GM12878 (cell line): ENCODE data around the gene DMAC2. TPM values are rescaled to one million over a fixed set of nuclear protein-coding genes. Genes with fewer than 3 reads are reported as not detected.

Experiments
- ATAC-seq: fragments of 200-7000 bp; cut with Tn5 transposase; 3 replicates; pipeline ENCODE4 v1.9.1; 2020; ENCODE audit warnings: mild to moderate bottlenecking, moderate library complexity
- BruUV-seq: library from RNA; stranded (reverse); fragments of 400-500 nt; replicated peaks from 2 replicates; lab custom pipeline; 2021; lab: Mats Ljungman, UMichigan
- CTCF ChIA-PET: fragments of 300-600 bp; sonication (Branson Sonifier 250); formaldehyde crosslinking; extraction: SDS; loops from one replicate; lab custom pipeline; 2021; ENCODE audit warnings: inconsistent platforms; lab: Yijun Ruan, JAX
- POLR2A ChIA-PET: fragments of 350-600 bp; formaldehyde crosslinking; extraction: SDS; loops from one replicate; lab custom pipeline; 2021; ENCODE audit warnings: inconsistent platforms; lab: Charles Lee
- RAD21 ChIA-PET: fragments of 300-600 bp; sonication (Branson Sonifier 250); formaldehyde crosslinking; loops from one replicate; lab custom pipeline; 2023; ENCODE audit warnings: antibody characterized with exemption; ENCODE audit not compliant: unreplicated experiment; lab: Charles Lee
- SMC1A ChIA-PET: fragments of 300-600 bp; sonication (Branson Sonifier 250); formaldehyde crosslinking; loops from one replicate; lab custom pipeline; 2023; ENCODE audit not compliant: unreplicated experiment, uncharacterized antibody; lab: Charles Lee
- DNase-seq: peaks from one replicate; pipeline ENCODE4 v3.0.0-alpha.2; 2011; ENCODE audit warnings: low read depth, low spot score
- FAIRE-seq: peaks from 3 replicates; lab custom pipeline; 2011; peaks lifted over from hg19 to GRCh38; lab: Jason Lieb, UNC
- H2AFZ ChIP-seq: 2 replicates; pipeline ENCODE4 v1.6.0; 2011; ENCODE audit warnings: low read depth, low read length, control low read depth; ENCODE audit not compliant: control insufficient read depth
- H3K27ac ChIP-seq: 2 replicates; pipeline ENCODE4 v1.5.1; 2011; ENCODE audit warnings: control low read depth; ENCODE audit not compliant: control insufficient read depth, insufficient read depth
- H3K27me3 ChIP-seq, 2 experiments: replicated peaks in 1 of 2; 2 replicates each; pipeline versions ENCODE4 v1.6.0 to v1.6.1; 2011; ENCODE audit warnings: low read length in 1 of 2; ENCODE audit not compliant: control insufficient read depth in 2 of 2, insufficient read depth in 2 of 2
- H3K36me3 ChIP-seq, 2 experiments: 2 replicates each; pipeline ENCODE4 v1.5.1; 2011; ENCODE audit warnings: low read length in 1 of 2; ENCODE audit not compliant: control insufficient read depth in 2 of 2, insufficient read depth in 2 of 2
- H3K4me1 ChIP-seq: 2 replicates; pipeline ENCODE4 v1.6.1; 2011; ENCODE audit warnings: mild to moderate bottlenecking, low read length, moderate library complexity, mixed read lengths; ENCODE audit not compliant: control insufficient read depth, insufficient read depth
- H3K4me2 ChIP-seq: 2 replicates; pipeline ENCODE4 v1.6.0; 2011; ENCODE audit warnings: control low read depth; ENCODE audit not compliant: control insufficient read depth, insufficient read depth
- H3K4me3 ChIP-seq: fragments of 200-600 bp; sonication (generic); 2 replicates; pipeline ENCODE4 v1.5.1; 2016
- H3K79me2 ChIP-seq: 2 replicates; pipeline ENCODE4 v1.6.0; 2011; ENCODE audit warnings: low read length; ENCODE audit not compliant: control insufficient read depth, insufficient read depth
- H3K9ac ChIP-seq: 2 replicates; pipeline ENCODE4 v1.8.0; 2011; ENCODE audit warnings: low read length, control low read depth, mixed read lengths; ENCODE audit not compliant: control insufficient read depth, insufficient read depth
- H3K9me3 ChIP-seq: replicated peaks from 3 replicates; pipeline ENCODE4 v1.5.1; 2011; ENCODE audit warnings: mild to moderate bottlenecking, low read length; ENCODE audit not compliant: control insufficient read depth, insufficient read depth
- H4K20me1 ChIP-seq: 2 replicates; pipeline ENCODE4 v1.6.0; 2011; ENCODE audit not compliant: control insufficient read depth, insufficient read depth
- ATF7 ChIP-seq: fragments of 450-650 bp; IDR thresholded peaks from 2 replicates; pipeline ENCODE4 v1.6.1; 2016; ENCODE audit warnings: low read depth, mild to moderate bottlenecking
- BCL3 ChIP-seq: IDR thresholded peaks from 2 replicates; pipeline ENCODE4 v1.6.1; 2011; ENCODE audit warnings: borderline replicate concordance, low read depth, mild to moderate bottlenecking, moderate library complexity, low read length; ENCODE audit not compliant: insufficient read depth, poor library complexity, severe bottlenecking
- CHD1 ChIP-seq: IDR thresholded peaks from 2 replicates; pipeline ENCODE4 v1.6.1; 2012; ENCODE audit warnings: low read depth, low read length, improper control_type of control experiment
- CTCF ChIP-seq, 3 experiments: IDR thresholded peaks in 2 of 3; conservative IDR thresholded peaks in 1 of 3; 2 replicates each; pipeline ENCODE4 v1.5.1; 2011; ENCODE audit warnings: low read depth in 3 of 3, low read length in 3 of 3, mild to moderate bottlenecking in 3 of 3, control low read depth in 2 of 3, moderate library complexity in 2 of 3, inconsistent platforms in 1 of 3, mixed read lengths in 1 of 3; ENCODE audit not compliant: control insufficient read depth in 2 of 3, insufficient read depth in 1 of 3; ENCODE audit errors: extremely low read depth in 1 of 3
- HCFC1 ChIP-seq: fragments of 150-350 bp; IDR thresholded peaks from 2 replicates; pipeline ENCODE4 v1.6.1; 2014; ENCODE audit warnings: low read length
- HDAC2 ChIP-seq: fragments of 200-600 bp; sonication (generic); IDR thresholded peaks from 2 replicates; pipeline ENCODE4 v1.6.1; 2017
- KAT2A ChIP-seq: conservative IDR thresholded peaks from 2 replicates; pipeline ENCODE4 v1.6.1; 2011; ENCODE audit warnings: low read depth, low read length; ENCODE audit not compliant: control insufficient read depth
- KLF5 ChIP-seq: fragments of 450-650 bp; IDR thresholded peaks from 2 replicates; pipeline ENCODE4 v1.6.1; 2014; ENCODE audit warnings: mild to moderate bottlenecking; ENCODE audit not compliant: partially characterized antibody
- MEF2A ChIP-seq: IDR thresholded peaks from 2 replicates; pipeline ENCODE4 v1.6.1; 2011; ENCODE audit warnings: low read depth, mild to moderate bottlenecking, low read length, moderate library complexity; ENCODE audit not compliant: insufficient read depth
- NFYA ChIP-seq: IDR thresholded peaks from 2 replicates; pipeline ENCODE4 v1.6.1; 2011; ENCODE audit warnings: low read depth, mild to moderate bottlenecking, low read length, improper control_type of control experiment, borderline replicate concordance
- POLR2AphosphoS5 ChIP-seq: IDR thresholded peaks from 2 replicates; pipeline ENCODE4 v1.6.1; 2011; ENCODE audit warnings: mild to moderate bottlenecking, low read length, inconsistent platforms
- RUNX3 ChIP-seq: IDR thresholded peaks from 2 replicates; pipeline ENCODE4 v1.6.1; 2012; ENCODE audit warnings: low read length, inconsistent platforms
- SIN3A ChIP-seq: IDR thresholded peaks from 2 replicates; pipeline ENCODE4 v1.6.1; 2012; ENCODE audit warnings: low read depth, low read length, improper control_type of control experiment
- SMAD5 ChIP-seq: IDR thresholded peaks from 2 replicates; pipeline ENCODE4 v1.6.1; 2016; ENCODE audit warnings: antibody characterized with exemption, low read depth
- SREBF2 ChIP-seq: IDR thresholded peaks from 2 replicates; pipeline ENCODE4 v1.6.1; 2012; ENCODE audit warnings: mild to moderate bottlenecking, low read length
- ZNF217 ChIP-seq: fragments of 450-650 bp; IDR thresholded peaks from 2 replicates; pipeline ENCODE4 v1.6.1; 2017; ENCODE audit warnings: antibody characterized with exemption, mild to moderate bottlenecking
- ZNF274 ChIP-seq: IDR thresholded peaks from one replicate; pipeline ENCODE4 v1.8.0; 2011; ENCODE audit not compliant: insufficient read length, insufficient read depth
- WGBS: methylation state at CpG from one replicate; pipeline ENCODE4 v1.1.6; 2016; ENCODE audit warnings: low lambda C conversion rate; ENCODE audit not compliant: insufficient replicate concordance, insufficient coverage; ENCODE audit errors: missing lambda C conversion rate; 5-methylcytosine and 5-hydroxymethylcytosine counted together
- in situ Hi-C: fragments of 300-500 bp; cut with MboI; formaldehyde crosslinking; loops from 9 replicates; pipeline ENCODE4 v1.14.3; 2018; ENCODE audit warnings: mixed read lengths
- intact Hi-C: fragments of 100-400 bp; cut with micrococcal nuclease; formaldehyde crosslinking; loops from one replicate; pipeline ENCODE4 v1.14.2; 2022; ENCODE audit not compliant: unreplicated experiment
- polyA plus RNA-seq, 11 experiments: library from polyadenylated mRNA; depleted of rRNA in 4 of 11; unstranded in 6 of 11; stranded (reverse) in 5 of 11; fragments of >200 nt; fragmentation: Nextera tagmentation in 4 of 11; fragmentation: Illumina TruSeq in 1 of 11; extraction: Ambion mirVana in 4 of 11; extraction: Trizol in 1 of 11; gene quantifications; 1 replicate in 1 of 11; 2 replicates in 10 of 11; pipeline versions ENCODE4 v1.2.1 to v1.2.3, GENCODE V29; 2011 to 2016; ENCODE audit warnings: inconsistent platforms in 2 of 11, missing spikeins in 2 of 11, low read depth in 1 of 11
- total RNA-seq, 4 experiments: library from RNA; depleted of rRNA in 3 of 4; stranded (reverse); fragments of >200 nt in 3 of 4; fragmentation: Illumina TruSeq in 1 of 4; extraction: Trizol in 1 of 4; gene quantifications; 2 replicates each; pipeline versions ENCODE4 v1.2.1 to v1.2.3, GENCODE V29; 2013 to 2021
- TF ChIP-seq, protein P1 (sequence below): IDR thresholded peaks from 2 replicates; pipeline ENCODE4 v1.6.1; 2011; ENCODE audit warnings: low read depth, mild to moderate bottlenecking, low read length, moderate library complexity, borderline replicate concordance; ENCODE audit errors: extremely low read depth
- TF ChIP-seq, protein P2 (sequence below): fragments of 450-650 bp; IDR thresholded peaks from 2 replicates; pipeline ENCODE4 v1.6.1; 2014; ENCODE audit warnings: mild to moderate bottlenecking

The DMAC2 gene
- total and polyA plus RNA-seq, 10 of the 15 experiments (the other 5 are each of a cell fraction or from before 2014, with no cell fraction given) = 10.8 to 57.2 (median 42.7) TPM

- WGBS = 43% methylated on average over 8 of the region's 8 CpGs
- TF ChIP-seq SMAD5 (no peak), KAT2A (no peak), ZNF274 (no peak), CHD1 (no peak), SIN3A (no peak), CTCF (IDR thresholded peaks at IDR 0.05 in 2 of 3, conservative IDR thresholded peaks at IDR 0.05 in 1 of 3; ENCODE audit: control insufficient read depth in 2 of 3, extremely low read depth in 1 of 3, insufficient read depth in 1 of 3, low read depth in 3 of 3, low read length in 3 of 3) (no peak), ATF7 (no peak), SREBF2 (no peak), HCFC1 (no peak), POLR2AphosphoS5 (no peak), ZNF217 (no peak), BCL3 (no peak), HDAC2 (no peak), KLF5 (no peak), RUNX3 (no peak), NFYA (no peak), MEF2A (no peak)
- TF ChIP-seq, protein P1, sequence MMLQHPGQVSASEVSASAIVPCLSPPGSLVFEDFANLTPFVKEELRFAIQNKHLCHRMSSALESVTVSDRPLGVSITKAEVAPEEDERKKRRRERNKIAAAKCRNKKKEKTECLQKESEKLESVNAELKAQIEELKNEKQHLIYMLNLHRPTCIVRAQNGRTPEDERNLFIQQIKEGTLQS = no peak
- TF ChIP-seq, protein P2, sequence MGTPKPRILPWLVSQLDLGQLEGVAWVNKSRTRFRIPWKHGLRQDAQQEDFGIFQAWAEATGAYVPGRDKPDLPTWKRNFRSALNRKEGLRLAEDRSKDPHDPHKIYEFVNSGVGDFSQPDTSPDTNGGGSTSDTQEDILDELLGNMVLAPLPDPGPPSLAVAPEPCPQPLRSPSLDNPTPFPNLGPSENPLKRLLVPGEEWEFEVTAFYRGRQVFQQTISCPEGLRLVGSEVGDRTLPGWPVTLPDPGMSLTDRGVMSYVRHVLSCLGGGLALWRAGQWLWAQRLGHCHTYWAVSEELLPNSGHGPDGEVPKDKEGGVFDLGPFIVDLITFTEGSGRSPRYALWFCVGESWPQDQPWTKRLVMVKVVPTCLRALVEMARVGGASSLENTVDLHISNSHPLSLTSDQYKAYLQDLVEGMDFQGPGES = no peak
Observed at GRCh38 chr19:41479757-41480191, 40.1 kb upstream of the DMAC2 start.

More at GRCh38 chr19:41479757-41480191, 40.1 kb upstream of the DMAC2 start:
- no peak for DNase-seq
- Histone ChIP-seq H3K27me3 (peaks cover 0 to 6% of the 10 kb centered on the region in 2 experiments; a peak in 3 of 4 replicates), H2AFZ (no peak overlapping the region; the same call in 1 of the 2 replicates), H3K79me2 (no peaks in the 10 kb centered on the region), H3K4me1 (peaks cover 3% of the 10 kb centered on the region; the same call in 1 of the 2 replicates), H4K20me1 (no peaks in the 10 kb centered on the region), H3K9me3 (peaks cover 2% of the 10 kb centered on the region; the same call in 1 of the 3 replicates), H3K36me3 (no peaks in the 10 kb centered on the region), H3K4me3 (no peak overlapping the region), H3K4me2 (no peak overlapping the region), H3K27ac (no peak overlapping the region), H3K9ac (no peak overlapping the region)
- BruUV-seq = no TSS peak
- POLR2A ChIA-PET = no interaction called here
- in situ Hi-C loops (no loop called here), intact Hi-C loops (no loop called here)
- RAD21 ChIA-PET = no interaction called here
- ATAC-seq = no peak
- CTCF ChIA-PET = interaction anchor here (1.1 kb wide), 1 partner anchor 84 kb away, joined by 3 read pairs; no protein-coding TSS in a partner anchor
- no peak for FAIRE-seq
- SMC1A ChIA-PET = no interaction called here
